A204.1 (cell line): Measurements from ENCODE around the gene AAGAB.

Source experiments
- FAIRE-seq: peaks from 2 replicates; lab custom pipeline; 2012; peaks lifted over from hg19 to GRCh38; lab: Jason Lieb, UNC

AAGAB gene

GRCh38 chr15:67208396-67208795, 46.1 kb downstream of the AAGAB start:
- FAIRE-seq, result no peak

- FAIRE-seq, result no peak
Observed at GRCh38 chr15:67207555-67208207, 46.8 kb downstream of the AAGAB start.

- FAIRE-seq, result no peak
Observed at GRCh38 chr15:67202991-67203390, 51.5 kb downstream of the AAGAB start.

GRCh38 chr15:67202091-67202490, 52.4 kb downstream of the AAGAB start:
- FAIRE-seq, result no peak

- FAIRE-seq, result no peak
Observed at GRCh38 chr15:67201136-67201535, 53.3 kb downstream of the AAGAB start.

GRCh38 chr15:67199881-67200763, 54.3 kb downstream of the AAGAB start:
- no peak for FAIRE-seq

- FAIRE-seq, result no peak
Observed at GRCh38 chr15:67199391-67199790, 55.1 kb downstream of the AAGAB start.

GRCh38 chr15:67198157-67198754, 56.2 kb downstream of the AAGAB start:
- FAIRE-seq, result no peak

GRCh38 chr15:67197364-67197695, 57.1 kb downstream of the AAGAB start:
- no peak for FAIRE-seq

GRCh38 chr15:67196672-67197363, 57.6 kb downstream of the AAGAB start:
- no peak for FAIRE-seq

- FAIRE-seq, result no peak
Observed at GRCh38 chr15:67196222-67196621, 58.2 kb downstream of the AAGAB start.

- FAIRE-seq, result no peak
Observed at GRCh38 chr15:67195305-67195704, 59.2 kb downstream of the AAGAB start.

GRCh38 chr15:67194171-67195114, 60.0 kb downstream of the AAGAB start:
- FAIRE-seq, result no peak

GRCh38 chr15:67193223-67193990, 61.1 kb downstream of the AAGAB start:
- no peak for FAIRE-seq

GRCh38 chr15:67192185-67192820, 62.2 kb downstream of the AAGAB start:
- FAIRE-seq, result no peak

- no peak for FAIRE-seq
Observed at GRCh38 chr15:67190813-67191212, 63.6 kb downstream of the AAGAB start.

- FAIRE-seq, result no peak
Observed at GRCh38 chr15:67190326-67190725, 64.1 kb downstream of the AAGAB start.

- no peak for FAIRE-seq
Observed at GRCh38 chr15:67189326-67190051, 65.0 kb downstream of the AAGAB start.

- no peak for FAIRE-seq
Observed at GRCh38 chr15:67188551-67189218, 65.8 kb downstream of the AAGAB start.
